GM19455 (cell line): ENCODE measurements around the gene SFPQ.
"Not testable (repeated sequence)": the region's sequence is repeated elsewhere in the genome, so short reads cannot be mapped to it uniquely, and the experiment has no call there.

Experiments used
- ATAC-seq: cut with Tn5 transposase; IDR thresholded peaks from one replicate; pipeline ENCODE4 v1.9.1; 2021; ENCODE audit not compliant: unreplicated experiment

SFPQ gene, protein sequence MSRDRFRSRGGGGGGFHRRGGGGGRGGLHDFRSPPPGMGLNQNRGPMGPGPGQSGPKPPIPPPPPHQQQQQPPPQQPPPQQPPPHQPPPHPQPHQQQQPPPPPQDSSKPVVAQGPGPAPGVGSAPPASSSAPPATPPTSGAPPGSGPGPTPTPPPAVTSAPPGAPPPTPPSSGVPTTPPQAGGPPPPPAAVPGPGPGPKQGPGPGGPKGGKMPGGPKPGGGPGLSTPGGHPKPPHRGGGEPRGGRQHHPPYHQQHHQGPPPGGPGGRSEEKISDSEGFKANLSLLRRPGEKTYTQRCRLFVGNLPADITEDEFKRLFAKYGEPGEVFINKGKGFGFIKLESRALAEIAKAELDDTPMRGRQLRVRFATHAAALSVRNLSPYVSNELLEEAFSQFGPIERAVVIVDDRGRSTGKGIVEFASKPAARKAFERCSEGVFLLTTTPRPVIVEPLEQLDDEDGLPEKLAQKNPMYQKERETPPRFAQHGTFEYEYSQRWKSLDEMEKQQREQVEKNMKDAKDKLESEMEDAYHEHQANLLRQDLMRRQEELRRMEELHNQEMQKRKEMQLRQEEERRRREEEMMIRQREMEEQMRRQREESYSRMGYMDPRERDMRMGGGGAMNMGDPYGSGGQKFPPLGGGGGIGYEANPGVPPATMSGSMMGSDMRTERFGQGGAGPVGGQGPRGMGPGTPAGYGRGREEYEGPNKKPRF

GRCh38 chr1:35192853-35193664 is at the start of gene SFPQ:
Gene SFPQ, minus strand, starts transcription at chr1:35193145. Its CDS starts 96 bp downstream, at chr1:35193049.
- peak; percentile 91 for ATAC-seq

DNA sequence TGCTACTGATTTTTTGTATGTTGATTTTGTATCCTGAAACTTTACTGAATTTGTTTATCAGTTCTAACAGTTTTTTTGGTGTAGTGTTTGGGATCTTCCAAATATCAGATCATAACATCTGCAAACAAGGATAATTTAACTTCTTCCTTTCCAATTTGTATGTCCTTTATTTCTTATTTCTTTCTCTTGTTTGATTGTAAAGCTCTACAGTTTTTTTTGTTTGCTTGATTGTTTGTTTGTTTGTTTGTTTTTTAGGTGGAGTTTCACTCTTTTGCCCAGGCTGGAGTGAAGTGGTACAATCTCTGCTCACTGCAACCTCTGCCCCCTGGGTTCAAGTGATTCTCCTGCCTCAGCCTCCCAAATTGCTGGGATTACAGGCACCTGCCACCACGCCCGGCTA is 43.8 kb upstream of the SFPQ start:
- ATAC-seq = not testable (repeated sequence)

DNA sequence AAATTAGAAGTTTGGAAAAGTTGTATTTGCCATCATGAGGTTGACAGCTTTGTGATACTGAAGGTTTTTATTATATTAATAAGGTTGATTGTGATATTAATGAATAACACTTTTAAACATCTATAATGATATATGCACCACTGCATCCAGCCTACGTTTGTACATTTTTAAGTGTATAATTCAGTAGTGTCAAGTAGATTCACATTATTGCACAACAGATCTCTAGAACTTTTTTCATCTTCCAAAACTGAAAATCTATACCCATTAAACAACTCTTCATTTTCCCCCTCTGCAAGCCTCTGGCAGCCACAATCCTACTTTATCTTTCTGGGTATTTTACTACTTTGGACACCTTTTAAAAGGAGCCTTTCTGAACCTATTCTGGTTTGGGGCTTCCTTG is 38.3 kb upstream of the SFPQ start:
- ATAC-seq = no peak

DNA sequence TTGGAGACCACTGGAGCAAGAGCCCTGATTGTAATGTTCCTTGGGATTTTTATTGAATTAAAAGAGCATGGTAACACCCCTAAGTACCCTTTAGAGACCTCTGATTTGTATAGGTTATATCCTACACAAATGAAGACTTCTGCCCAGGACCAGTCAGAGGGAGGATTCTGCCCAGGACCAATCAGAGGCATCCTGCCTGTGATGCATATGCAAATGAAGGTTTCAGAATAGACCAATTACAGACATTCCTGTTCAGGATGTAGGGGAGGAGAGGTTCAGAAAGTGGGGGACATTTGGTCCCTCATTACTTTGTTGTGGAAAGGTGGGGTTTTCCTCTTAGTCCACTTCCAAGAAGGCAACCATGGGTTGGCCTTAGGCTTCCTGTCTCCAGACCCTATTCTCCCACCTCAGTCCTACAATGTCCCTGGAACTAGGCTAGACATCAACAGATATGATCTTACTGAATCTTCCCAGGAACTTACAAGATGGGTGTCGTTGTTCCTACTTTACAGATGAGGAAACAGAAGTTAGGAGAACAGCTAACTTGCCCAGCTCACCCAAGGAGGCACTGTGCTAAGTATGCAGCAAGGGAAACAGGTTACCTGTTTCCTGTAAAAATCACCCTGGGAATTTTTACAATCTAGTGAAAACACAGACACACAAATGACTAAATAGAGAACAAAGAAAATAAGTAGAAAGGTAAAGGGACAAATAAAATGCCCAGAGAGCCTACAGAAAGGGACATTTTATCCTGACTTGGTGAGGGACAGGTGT is 36.8 kb upstream of the SFPQ start:
- ATAC-seq = no peak

DNA sequence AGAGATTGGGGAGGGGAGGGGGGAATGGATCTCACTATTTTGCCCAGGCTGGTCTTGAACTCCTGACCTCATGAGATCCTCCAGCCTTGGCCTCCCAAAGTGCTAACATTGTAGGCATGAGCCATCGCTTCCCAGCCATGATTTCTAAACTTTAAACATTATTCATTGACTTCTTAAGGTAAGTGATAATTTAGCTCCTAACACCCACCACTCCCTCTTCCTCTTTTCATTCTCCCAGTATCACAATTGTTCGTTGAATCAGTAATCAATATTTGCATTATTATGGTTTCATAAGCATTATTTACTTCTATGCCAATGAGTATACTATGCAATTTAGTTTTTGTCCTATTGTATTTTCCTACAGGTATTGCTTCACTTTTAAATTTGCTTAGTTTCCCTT is 33.6 kb upstream of the SFPQ start:
- ATAC-seq = no peak

GRCh38 chr1:35223084-35223630 is 30.2 kb upstream of the SFPQ start:
- no peak for ATAC-seq

DNA sequence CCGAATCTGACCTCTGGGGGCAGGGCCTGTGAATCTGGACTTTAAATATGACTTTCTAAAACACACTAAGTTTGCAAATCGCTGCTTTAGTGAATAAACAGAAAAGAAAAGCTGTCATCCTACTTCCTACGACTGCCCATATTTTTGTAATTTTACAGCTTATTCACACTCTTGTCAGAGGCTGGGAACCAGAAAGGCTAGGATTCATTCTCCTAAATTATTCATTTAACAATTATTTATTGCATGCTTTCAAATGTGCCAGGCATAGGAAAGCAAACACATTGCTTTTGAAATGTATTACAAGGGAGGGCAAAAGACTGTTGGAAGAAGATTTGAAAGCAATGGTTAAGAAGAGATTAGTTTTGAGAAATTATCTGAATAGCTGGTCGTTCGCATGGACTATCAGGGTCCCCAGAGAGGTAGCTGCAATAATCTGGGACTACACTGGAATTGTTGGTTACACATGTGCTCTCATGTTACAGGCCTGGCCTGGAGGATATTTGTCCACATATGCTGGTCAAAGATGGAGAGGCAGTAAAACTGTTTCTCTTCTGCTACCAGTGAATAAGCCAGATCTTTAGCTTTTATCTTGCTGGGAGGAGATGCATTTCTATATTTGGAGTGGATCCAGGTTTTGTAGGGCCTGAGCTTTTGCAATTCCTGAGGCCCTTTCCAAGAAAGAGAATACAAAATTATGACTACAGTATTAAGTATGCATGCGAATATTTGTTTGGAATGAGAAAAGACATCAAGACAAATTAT is 29.6 kb upstream of the SFPQ start:
- no peak for ATAC-seq

DNA sequence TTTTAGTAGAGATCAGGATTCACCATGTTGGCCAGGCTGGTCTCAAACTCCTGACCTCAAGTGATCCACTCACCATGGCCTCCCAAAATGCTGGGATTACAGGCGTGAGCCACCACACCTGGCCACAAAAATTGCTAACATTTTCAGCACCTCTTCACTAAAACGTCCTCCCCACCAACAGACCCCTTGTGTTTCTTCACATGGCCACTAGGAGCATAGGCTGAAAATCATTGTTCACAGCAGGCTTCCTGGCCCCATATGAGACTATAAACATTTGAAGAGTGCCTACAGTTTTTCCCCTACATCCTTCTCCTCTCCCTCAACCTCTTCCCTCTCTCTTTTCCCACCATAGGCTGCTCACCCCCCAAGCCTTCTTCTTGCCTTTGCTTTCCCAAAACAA is 28.0 kb upstream of the SFPQ start:
- no peak for ATAC-seq

GRCh38 chr1:35215346-35215745 is 22.4 kb upstream of the SFPQ start:
- ATAC-seq = no peak

GRCh38 chr1:35211120-35211414 is 18.1 kb upstream of the SFPQ start:
- ATAC-seq = no peak

DNA sequence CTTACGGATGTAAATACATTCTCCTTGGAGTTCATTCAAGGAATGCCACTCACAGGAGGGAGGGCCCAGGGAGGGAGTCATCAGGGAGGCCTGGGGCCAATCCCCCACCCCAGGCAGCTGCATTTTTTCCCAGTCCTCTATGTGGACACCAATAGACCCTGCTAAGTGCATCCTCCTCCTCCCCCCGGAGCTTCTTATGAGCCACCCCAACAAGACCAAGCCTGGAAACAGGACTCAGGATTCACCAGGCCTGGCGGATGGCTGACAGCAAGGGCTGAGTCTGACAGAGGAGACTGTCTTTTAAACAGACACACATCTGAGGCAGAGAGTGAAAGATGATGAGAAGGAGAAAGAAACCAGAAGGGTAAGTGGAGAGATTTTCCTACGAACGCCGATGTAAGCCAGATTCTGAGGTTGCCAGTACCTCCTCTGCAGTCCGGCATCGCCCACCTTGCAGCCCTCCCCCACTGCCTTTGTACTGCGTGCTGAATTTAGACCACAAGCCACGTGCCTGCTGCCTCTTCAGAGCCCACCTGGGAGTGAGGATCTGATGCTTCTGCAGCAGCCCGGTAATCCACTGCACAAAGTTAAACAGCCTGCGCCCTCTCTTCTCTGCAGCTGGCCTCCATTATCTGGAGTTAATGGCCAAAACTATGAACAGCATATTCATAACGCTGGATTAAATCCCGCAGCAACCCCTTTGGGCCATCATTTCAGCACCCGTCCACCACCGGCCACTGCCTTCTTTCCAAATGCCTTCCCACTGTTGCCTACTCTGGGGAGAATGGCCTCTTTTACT is 17.6 kb upstream of the SFPQ start:
- no peak for ATAC-seq

GRCh38 chr1:35203295-35203694 is 10.3 kb upstream of the SFPQ start:
- ATAC-seq = no peak

- peak; percentile 83 for ATAC-seq
These were observed 9.2 kb upstream of the SFPQ start for GRCh38 chr1:35202048-35202719.

- ATAC-seq = no peak
These were observed 8.7 kb upstream of the SFPQ start for GRCh38 chr1:35201631-35202030.

DNA sequence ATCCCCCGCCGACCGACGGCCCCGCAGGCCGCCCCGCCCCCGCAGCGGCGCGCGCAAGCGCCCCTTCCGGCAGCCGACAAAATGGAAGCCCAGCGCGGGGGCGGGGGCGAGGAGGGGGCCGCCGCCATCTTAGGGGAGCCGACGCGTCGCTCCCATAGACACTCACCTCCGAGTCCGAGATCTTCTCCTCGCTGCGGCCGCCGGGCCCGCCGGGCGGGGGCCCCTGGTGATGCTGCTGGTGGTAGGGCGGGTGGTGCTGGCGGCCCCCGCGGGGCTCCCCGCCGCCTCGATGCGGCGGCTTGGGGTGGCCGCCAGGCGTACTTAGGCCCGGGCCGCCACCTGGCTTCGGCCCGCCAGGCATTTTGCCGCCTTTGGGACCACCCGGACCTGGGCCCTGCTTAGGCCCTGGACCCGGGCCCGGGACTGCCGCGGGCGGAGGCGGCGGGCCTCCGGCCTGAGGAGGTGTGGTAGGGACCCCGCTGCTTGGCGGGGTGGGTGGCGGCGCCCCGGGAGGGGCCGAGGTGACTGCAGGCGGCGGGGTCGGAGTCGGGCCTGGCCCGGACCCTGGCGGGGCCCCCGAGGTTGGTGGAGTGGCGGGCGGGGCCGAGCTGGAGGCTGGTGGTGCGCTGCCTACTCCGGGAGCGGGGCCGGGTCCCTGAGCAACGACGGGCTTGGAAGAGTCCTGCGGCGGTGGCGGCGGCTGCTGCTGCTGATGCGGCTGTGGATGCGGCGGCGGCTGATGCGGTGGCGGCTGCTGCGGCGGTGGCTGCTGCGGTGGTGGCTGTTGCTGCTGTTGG is 691 bp downstream of the SFPQ start:
- peak; percentile 34 for ATAC-seq

- ATAC-seq = no peak
These were observed 1.4 kb downstream of the SFPQ start for GRCh38 chr1:35191429-35192055.

GRCh38 chr1:35190784-35191183 is 2.2 kb downstream of the SFPQ start:
- ATAC-seq = no peak
